H1 (cell line): ENCODE data around the gene MCCC1. TPM values are rescaled to one million over a fixed set of nuclear protein-coding genes. Genes with fewer than 3 reads are reported as not detected.

Source experiments
- CTCF ChIA-PET: fragments of 300-600 bp; sonication (Branson Sonifier 250); formaldehyde crosslinking; loops from one replicate; lab custom pipeline; 2021; ENCODE audit not compliant: partially characterized antibody; lab: Charles Lee
- POLR2A ChIA-PET: fragments of 300-600 bp; sonication (Branson Sonifier 250); formaldehyde crosslinking; loops from one replicate; lab custom pipeline; 2021; ENCODE audit warnings: inconsistent platforms; ENCODE audit not compliant: partially characterized antibody; lab: Charles Lee
- DNase-seq, 2 experiments: peaks; one replicate each; pipeline versions ENCODE4 v3.0.0 to v3.0.0-alpha.2; 2010 to 2022; ENCODE audit warnings: low spot score in 2 of 2, low read depth in 1 of 2, mixed read lengths in 1 of 2
- FAIRE-seq: peaks from 2 replicates; lab custom pipeline; 2011; peaks lifted over from hg19 to GRCh38; lab: Jason Lieb, UNC
- H2AFZ ChIP-seq: 2 replicates; pipeline ENCODE4 v1.8.1; 2012; ENCODE audit warnings: low read length, inconsistent platforms
- H2AK5ac ChIP-seq: 2 replicates; pipeline ENCODE4 v1.6.1; 2013; ENCODE audit warnings: low read depth, low read length
- H2BK120ac ChIP-seq: replicated peaks from 2 replicates; pipeline ENCODE3; 2013; ENCODE audit warnings: low read depth, low read length, inconsistent platforms
- H2BK12ac ChIP-seq: 2 replicates; pipeline ENCODE4 v1.6.1; 2013; ENCODE audit warnings: low read depth, low read length
- H2BK15ac ChIP-seq: 2 replicates; pipeline ENCODE4 v1.6.1; 2013; ENCODE audit warnings: low read length
- H2BK20ac ChIP-seq: 2 replicates; pipeline ENCODE4 v1.6.1; 2013; ENCODE audit warnings: low read length
- H2BK5ac ChIP-seq: 2 replicates; pipeline ENCODE4 v1.6.1; 2013; ENCODE audit warnings: low read depth, low read length
- H3K14ac ChIP-seq: 2 replicates; pipeline ENCODE4 v1.6.1; 2013; ENCODE audit warnings: inconsistent platforms; ENCODE audit not compliant: insufficient read length
- H3K18ac ChIP-seq: 2 replicates; pipeline ENCODE4 v1.6.1; 2013; ENCODE audit warnings: low read length; ENCODE audit errors: extremely low read depth
- H3K23ac ChIP-seq: 2 replicates; pipeline ENCODE4 v1.6.1; 2013; ENCODE audit warnings: inconsistent platforms; ENCODE audit not compliant: insufficient read length
- H3K23me2 ChIP-seq: 2 replicates; pipeline ENCODE4 v1.6.1; 2013; ENCODE audit warnings: low read depth, low read length
- H3K27ac ChIP-seq: 2 replicates; pipeline ENCODE4 v1.6.1; 2011; ENCODE audit warnings: low read depth, low read length, inconsistent platforms
- H3K27me3 ChIP-seq, 4 experiments: replicated peaks in 1 of 4; 1 replicate in 1 of 4; 2 replicates in 3 of 4; pipeline versions ENCODE4 v1.6.1 to v1.8.1; 2011 to 2013; ENCODE audit warnings: low read length in 3 of 4, mild to moderate bottlenecking in 3 of 4, inconsistent platforms in 2 of 4, mixed read lengths in 2 of 4, moderate library complexity in 1 of 4; ENCODE audit not compliant: control insufficient read depth in 3 of 4, insufficient read depth in 3 of 4; ENCODE audit errors: extremely low read depth in 1 of 4
- H3K36me3 ChIP-seq, 4 experiments: 2 replicates each; pipeline versions ENCODE4 v1.6.1 to v1.8.1; 2011 to 2013; ENCODE audit warnings: mild to moderate bottlenecking in 4 of 4, low read length in 3 of 4, moderate library complexity in 2 of 4, control low read depth in 1 of 4, inconsistent platforms in 1 of 4; ENCODE audit not compliant: insufficient read depth in 4 of 4, control insufficient read depth in 2 of 4
- H3K4ac ChIP-seq: replicated peaks from 2 replicates; pipeline ENCODE3; 2013; ENCODE audit warnings: low read length, low read depth, mixed read lengths, inconsistent platforms; ENCODE audit not compliant: insufficient read length
- H3K4me1 ChIP-seq, 4 experiments: replicated peaks in 1 of 4; 1 replicate in 1 of 4; 2 replicates in 3 of 4; pipeline versions ENCODE4 v1.6.1 to v1.8.1; 2011 to 2013; ENCODE audit warnings: low read length in 3 of 4, inconsistent platforms in 2 of 4, mixed read lengths in 1 of 4; ENCODE audit not compliant: insufficient read depth in 4 of 4, control insufficient read depth in 3 of 4
- H3K4me2 ChIP-seq, 2 experiments: 2 replicates each; pipeline versions ENCODE4 v1.6.1 to v1.8.1; 2011 to 2013; ENCODE audit warnings: low read depth in 2 of 2, low read length in 2 of 2, control low read depth in 1 of 2, inconsistent platforms in 1 of 2, mild to moderate bottlenecking in 1 of 2; ENCODE audit not compliant: insufficient read depth in 1 of 2
- H3K4me3 ChIP-seq, 4 experiments: fragments of 200-600, 300-600 bp in 1 of 4; sonication (generic), shearing (Covaris generic), sonication (Bioruptor Twin) in 1 of 4; 2 replicates each; pipeline versions ENCODE4 v1.5.1 to v1.8.1; 2011 to 2016; ENCODE audit warnings: low read length in 4 of 4, low read depth in 3 of 4, control low read depth in 2 of 4, inconsistent platforms in 2 of 4, mild to moderate bottlenecking in 2 of 4, mixed read lengths in 1 of 4, moderate library complexity in 1 of 4; ENCODE audit not compliant: insufficient read depth in 2 of 4; ENCODE audit errors: extremely low read depth in 1 of 4
- H3K56ac ChIP-seq: replicated peaks from 2 replicates; pipeline ENCODE3; 2013; ENCODE audit warnings: low read depth, mild to moderate bottlenecking, mixed read lengths, low read length, inconsistent platforms; ENCODE audit not compliant: insufficient read length
- H3K79me1 ChIP-seq: 2 replicates; pipeline ENCODE4 v1.6.1; 2013; ENCODE audit warnings: low read depth, low read length, control low read depth
- H3K79me2 ChIP-seq, 2 experiments: 2 replicates each; pipeline versions ENCODE4 v1.6.1 to v1.8.1; 2012 to 2013; ENCODE audit warnings: low read length in 2 of 2, mild to moderate bottlenecking in 2 of 2, inconsistent platforms in 1 of 2; ENCODE audit not compliant: insufficient read depth in 2 of 2, control insufficient read depth in 1 of 2
- H3K9ac ChIP-seq, 4 experiments: replicated peaks in 1 of 4; 1 replicate in 1 of 4; 2 replicates in 3 of 4; pipeline versions ENCODE4 v1.6.1 to v1.8.1; 2011 to 2013; ENCODE audit warnings: low read depth in 3 of 4, low read length in 3 of 4, control low read depth in 2 of 4, mild to moderate bottlenecking in 2 of 4, moderate library complexity in 2 of 4, inconsistent platforms in 1 of 4; ENCODE audit errors: extremely low read depth in 1 of 4
- H3K9me3 ChIP-seq, 2 experiments: 2 replicates each; pipeline versions ENCODE4 v1.6.1 to v1.8.1; 2012 to 2013; ENCODE audit warnings: mild to moderate bottlenecking in 2 of 2, moderate library complexity in 2 of 2, control low read depth in 1 of 2, inconsistent platforms in 1 of 2, low read depth in 1 of 2, low read length in 1 of 2, mixed read lengths in 1 of 2; ENCODE audit not compliant: insufficient read depth in 2 of 2
- H4K20me1 ChIP-seq, 2 experiments: replicated peaks in 1 of 2; 2 replicates each; pipeline versions ENCODE3 to v1.8.1; 2011 to 2013; ENCODE audit warnings: inconsistent platforms in 2 of 2, low read length in 2 of 2, mild to moderate bottlenecking in 1 of 2; ENCODE audit not compliant: insufficient read depth in 2 of 2, control insufficient read depth in 1 of 2
- H4K5ac ChIP-seq: 2 replicates; pipeline ENCODE4 v1.6.1; 2013; ENCODE audit warnings: low read length, low read depth, mixed read lengths, inconsistent platforms; ENCODE audit not compliant: insufficient read length
- H4K8ac ChIP-seq: 2 replicates; pipeline ENCODE4 v1.8.0; 2013; ENCODE audit warnings: mild to moderate bottlenecking, moderate library complexity, low read length, inconsistent platforms; ENCODE audit not compliant: insufficient read depth; ENCODE audit errors: extremely low read depth
- H4K91ac ChIP-seq: replicated peaks from 2 replicates; pipeline ENCODE3; 2013; ENCODE audit warnings: low read length, mixed read lengths, inconsistent platforms; ENCODE audit not compliant: insufficient read length
- WGBS, 2 experiments: shearing (Covaris generic) in 1 of 2; methylation state at CpG; one replicate each; pipeline versions ENCODE4 v1.1.6 to v1.1.7; 2013 to 2015; ENCODE audit warnings: low lambda C conversion rate in 2 of 2, mixed read lengths in 2 of 2, inconsistent platforms in 1 of 2, low coverage in 1 of 2, missing lambda C conversion rate in 1 of 2; ENCODE audit not compliant: insufficient replicate concordance in 2 of 2, insufficient coverage in 1 of 2, insufficient read length in 1 of 2; ENCODE audit errors: extremely low coverage in 1 of 2, missing lambda C conversion rate in 1 of 2; 5-methylcytosine and 5-hydroxymethylcytosine counted together
- polyA plus RNA-seq, 7 experiments: library from polyadenylated mRNA; depleted of rRNA in 3 of 7; stranded (reverse) in 5 of 7; unstranded in 2 of 7; fragments of >200 nt in 5 of 7; fragments of 200-250 nt in 2 of 7; gene quantifications; 1 replicate in 5 of 7; 2 replicates in 1 of 7; 4 replicates in 1 of 7; pipeline versions ENCODE4 v1.2.1 to v1.2.3, GENCODE V29; 2011 to 2013; ENCODE audit warnings: missing spikeins in 2 of 7, mixed read lengths in 2 of 7
- total RNA-seq: library from RNA; stranded (reverse); fragmentation: NEBNext Ultra II Directional; extraction: Animal tissue kit (Norgen Biotek cat#: 25700); gene quantifications from 2 replicates; pipeline ENCODE4 v1.2.1, GENCODE V29; 2021
- TF ChIP-seq, protein P1 (sequence below), 3 experiments: IDR thresholded peaks; 1 replicate in 2 of 3; 2 replicates in 1 of 3; pipeline versions ENCODE4 v1.5.1 to v1.6.1; 2011; ENCODE audit warnings: low read length in 3 of 3, mild to moderate bottlenecking in 3 of 3, inconsistent platforms in 2 of 3, low read depth in 1 of 3, moderate library complexity in 1 of 3; ENCODE audit not compliant: insufficient read depth in 1 of 3; ENCODE audit errors: control extremely low read depth in 1 of 3

The MCCC1 gene
- total and polyA plus RNA-seq, 2 of the 8 experiments (the other 6 are each of a cell fraction or from before 2014, with no cell fraction given) = 10.8 to 21.5 TPM

DNA sequence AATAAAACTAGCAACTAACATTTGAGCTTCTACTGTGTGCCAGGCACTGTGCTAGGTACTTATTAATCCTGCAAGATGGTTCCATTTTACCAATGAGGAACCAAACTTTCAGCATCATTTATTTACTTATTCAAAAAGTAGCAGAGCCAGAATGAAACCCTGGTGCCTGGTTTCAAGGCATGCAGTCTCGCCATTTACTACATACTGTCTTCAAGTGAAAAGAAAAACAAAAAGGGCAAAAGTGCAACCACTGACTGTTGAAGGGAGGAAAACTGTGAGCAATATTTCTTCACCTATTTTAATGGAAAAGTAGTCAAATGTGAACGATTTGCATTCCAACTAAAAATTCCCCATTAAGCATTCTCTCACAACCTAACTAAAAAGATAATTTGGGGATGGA, 127.7 kb downstream of the MCCC1 start:
- Histone ChIP-seq H3K27me3 (no peaks in the 10 kb centered on the region), H3K79me1 (peaks cover 3% of the 10 kb centered on the region), H3K56ac (no peak overlapping the region), H2BK20ac (no peak overlapping the region), H3K14ac (no peak overlapping the region), H3K36me3 (no peaks in the 10 kb centered on the region), H2AFZ (no peak overlapping the region), H3K79me2 (peaks cover 5 to 94% of the 10 kb centered on the region in 2 experiments), H2BK120ac (no peak overlapping the region), H3K27ac (no peak overlapping the region), H2BK12ac (no peak overlapping the region), H4K8ac (no peak overlapping the region), H4K20me1 (no peaks in the 10 kb centered on the region), H3K23me2 (no peaks in the 10 kb centered on the region; the same call in 1 of the 2 replicates), H2AK5ac (no peak overlapping the region), H3K4me3 (no peak overlapping the region), H4K5ac (no peak overlapping the region), H3K4me1 (peaks cover 0 to 3% (median 1%) of the 10 kb centered on the region in 4 experiments; a peak in 4 of 7 replicates), H3K23ac (no peak overlapping the region), H3K18ac (no peak overlapping the region), H3K4me2 (no peak overlapping the region), H3K9me3 (no peaks in the 10 kb centered on the region), H2BK15ac (no peak overlapping the region), H3K4ac (no peak overlapping the region), H2BK5ac (no peak overlapping the region), H4K91ac (no peak overlapping the region), H3K9ac (no peak overlapping the region)
- TF ChIP-seq, protein P1, sequence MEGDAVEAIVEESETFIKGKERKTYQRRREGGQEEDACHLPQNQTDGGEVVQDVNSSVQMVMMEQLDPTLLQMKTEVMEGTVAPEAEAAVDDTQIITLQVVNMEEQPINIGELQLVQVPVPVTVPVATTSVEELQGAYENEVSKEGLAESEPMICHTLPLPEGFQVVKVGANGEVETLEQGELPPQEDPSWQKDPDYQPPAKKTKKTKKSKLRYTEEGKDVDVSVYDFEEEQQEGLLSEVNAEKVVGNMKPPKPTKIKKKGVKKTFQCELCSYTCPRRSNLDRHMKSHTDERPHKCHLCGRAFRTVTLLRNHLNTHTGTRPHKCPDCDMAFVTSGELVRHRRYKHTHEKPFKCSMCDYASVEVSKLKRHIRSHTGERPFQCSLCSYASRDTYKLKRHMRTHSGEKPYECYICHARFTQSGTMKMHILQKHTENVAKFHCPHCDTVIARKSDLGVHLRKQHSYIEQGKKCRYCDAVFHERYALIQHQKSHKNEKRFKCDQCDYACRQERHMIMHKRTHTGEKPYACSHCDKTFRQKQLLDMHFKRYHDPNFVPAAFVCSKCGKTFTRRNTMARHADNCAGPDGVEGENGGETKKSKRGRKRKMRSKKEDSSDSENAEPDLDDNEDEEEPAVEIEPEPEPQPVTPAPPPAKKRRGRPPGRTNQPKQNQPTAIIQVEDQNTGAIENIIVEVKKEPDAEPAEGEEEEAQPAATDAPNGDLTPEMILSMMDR (IDR thresholded peaks at IDR 0.05; ENCODE audit: control extremely low read depth in 1 of 3, insufficient read depth in 1 of 3, low read depth in 1 of 3, low read length in 3 of 3) = no peak
- POLR2A ChIA-PET = interaction anchor here (1.1 to 1.7 kb wide), 2 partner anchors 8 to 9 kb away, joined by 5 read pairs; partner anchors contain the start of gene DCUN1D1
- FAIRE-seq (no peak), DNase-seq (no peak)
- 68% methylated on average over 2 of the region's 2 CpGs; no CpG with 5 or more reads in 1 of the 2 experiments for WGBS, 2 experiments
- CTCF ChIA-PET = interaction anchor here (0.9 to 1.2 kb wide), 2 partner anchors 58 to 63 kb away, joined by 3 read pairs; no protein-coding TSS in a partner anchor
